Stimulated activated CD8-positive, alpha-beta memory T cell treated with anti-CD3 and anti-CD28 coated beads, Interleukin-12 subunit alpha, Interleukin-12 subunit beta, amount 100 ng/mL, for 4 hours (primary cell): ENCODE results near the gene DHDH.

Experiments used
- DNase-seq: peaks from one replicate; pipeline ENCODE4 v3.0.0-alpha.2; 2020; ENCODE audit warnings: low read depth

Gene DHDH

GRCh38 chr19:48992581-48993174 is 59.2 kb downstream of the DHDH start:
- no peak for DNase-seq

- peak; percentile 99 for DNase-seq
Observed at GRCh38 chr19:48993175-48994034, 59.9 kb downstream of the DHDH start, which contains the start of the genes GYS1 and RUVBL2. TSS of gene GYS1 (minus strand) at chr19:48993309. CDS start at chr19:48993112, 197 bp downstream. TSS of gene RUVBL2 (plus strand) at chr19:48993887. CDS start at chr19:48993912, 25 bp downstream.

GRCh38 chr19:48994035-48994386 is 60.5 kb downstream of the DHDH start:
- no peak for DNase-seq
